Stimulated activated CD8-positive, alpha-beta memory T cell treated with anti-CD3 and anti-CD28 coated beads, Interleukin-15, amount 100 ng/mL, for 24 hours (primary cell): ENCODE data around the gene ZMYND8.
"Not testable (repeated sequence)": the region's sequence is repeated elsewhere in the genome, so short reads cannot be mapped to it uniquely, and the experiment has no call there.

ENCODE experiments used
- DNase-seq: peaks from one replicate; pipeline ENCODE4 v3.0.0-alpha.2; 2020; ENCODE audit warnings: low read depth

ZMYND8 gene

DNA sequence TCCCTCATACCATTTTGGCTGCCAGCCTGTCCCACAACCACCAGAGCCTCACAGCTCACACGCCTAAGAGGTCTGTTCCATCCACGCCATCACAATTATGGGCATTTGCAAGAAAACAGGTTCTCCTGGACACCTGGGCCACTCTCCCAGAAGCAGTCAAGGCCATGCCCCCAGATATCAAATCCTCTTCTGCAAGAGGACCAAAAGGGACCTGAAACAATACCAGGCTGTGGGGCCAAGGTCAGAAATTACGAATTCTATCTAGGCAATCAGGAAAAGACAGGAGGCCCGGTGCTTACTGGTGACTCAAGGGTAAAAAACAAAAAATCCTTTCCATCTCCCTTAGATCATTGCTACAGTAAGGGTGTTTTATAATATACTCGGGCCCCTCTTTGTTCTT is 69.8 kb downstream of the ZMYND8 start:
- DNase-seq: no peak

DNA sequence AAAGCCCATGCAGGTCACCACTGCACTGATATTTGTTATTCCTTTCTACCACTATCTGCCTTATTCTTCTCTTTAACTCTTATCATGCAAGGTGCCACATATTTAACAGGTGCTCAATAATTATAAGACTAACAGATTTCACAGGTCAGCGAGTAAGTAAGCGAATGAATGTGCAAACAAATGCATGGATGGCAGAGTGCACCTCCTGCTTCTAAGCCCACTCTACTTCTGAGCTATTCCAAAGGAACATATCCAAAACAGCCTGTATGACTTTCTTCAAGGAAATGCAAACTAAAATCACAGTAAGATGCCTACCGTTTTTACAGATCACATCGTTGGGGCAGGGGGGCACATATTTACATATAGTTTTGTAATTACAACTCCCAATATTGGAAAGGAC is 71.3 kb downstream of the ZMYND8 start:
- DNase-seq: no peak

DNA sequence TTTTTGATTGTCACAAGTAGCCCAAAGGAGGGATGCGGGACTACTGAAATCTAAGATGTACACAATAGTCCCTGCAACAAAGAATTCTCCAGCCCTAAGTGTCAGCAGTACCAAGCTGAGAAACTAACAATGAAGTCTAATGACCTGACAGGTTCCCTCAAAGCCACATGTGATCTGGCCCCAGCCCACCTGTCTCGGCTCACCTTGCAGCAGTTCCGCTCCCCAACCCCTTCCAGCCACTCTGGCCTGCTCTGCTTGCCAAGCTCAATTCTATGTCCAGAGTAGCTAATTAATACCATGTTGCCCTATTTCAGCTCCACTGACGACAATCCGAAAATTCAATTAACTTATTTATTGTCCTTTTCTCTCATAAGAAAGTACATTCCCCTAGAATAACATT is 72.1 kb downstream of the ZMYND8 start:
- DNase-seq: no peak

DNA sequence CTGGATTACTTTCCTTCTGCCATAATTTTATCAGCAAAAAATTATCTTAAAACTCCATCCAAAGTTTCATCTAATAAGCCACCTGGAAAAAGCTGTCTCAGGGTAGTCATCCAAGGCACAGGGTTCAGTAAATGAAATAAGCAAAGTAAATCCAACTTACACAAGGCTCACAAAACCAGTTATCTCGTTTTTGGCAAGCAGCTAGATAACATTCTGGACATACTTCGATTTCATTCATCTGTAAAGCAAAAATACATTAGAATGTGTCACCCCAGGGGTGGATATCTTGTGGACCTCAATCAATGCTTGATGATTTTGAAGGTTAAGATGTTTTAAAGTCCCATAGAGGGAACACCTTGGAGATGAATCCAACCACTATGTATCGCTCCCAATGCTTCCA is 73.1 kb downstream of the ZMYND8 start:
- DNase-seq: no peak

DNA sequence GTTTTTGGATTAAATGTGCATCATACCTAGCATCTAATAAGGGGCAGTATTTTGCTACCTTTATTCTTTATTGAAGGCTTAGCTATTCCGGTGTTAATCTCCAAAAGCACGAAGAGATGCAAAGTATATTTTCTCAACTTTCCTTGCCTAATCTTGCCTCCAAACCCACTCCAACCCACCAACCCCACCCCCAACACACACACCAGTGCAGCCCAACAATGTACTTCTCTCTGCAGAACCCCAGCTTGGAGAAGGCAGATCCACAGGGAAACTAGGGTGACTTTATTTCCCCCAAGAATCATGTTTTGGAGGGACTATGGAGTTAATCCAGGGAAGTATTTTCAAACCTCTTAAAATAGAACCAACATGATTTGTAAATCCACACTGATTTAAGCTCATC is 73.6 kb downstream of the ZMYND8 start:
- no peak for DNase-seq

DNA sequence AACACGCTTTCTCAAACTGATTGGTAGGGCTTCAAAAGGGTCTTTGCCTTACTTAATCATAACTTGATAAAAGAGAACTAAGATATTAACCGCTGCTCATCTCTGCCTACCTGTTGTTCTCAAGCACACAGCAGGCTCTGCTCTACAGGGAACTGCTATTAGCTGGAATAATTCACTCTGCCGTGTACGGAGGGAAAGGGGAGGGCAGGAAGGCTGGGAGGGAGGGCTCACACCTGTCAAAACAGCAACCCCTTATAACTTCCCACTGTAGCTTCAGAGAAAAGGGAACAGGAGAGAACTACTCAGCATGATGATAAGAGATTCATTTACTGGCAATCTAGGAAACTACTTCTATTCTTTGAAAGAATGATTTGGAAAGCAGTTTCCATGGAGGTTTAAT is 75.1 kb downstream of the ZMYND8 start:
- DNase-seq: no peak

DNA sequence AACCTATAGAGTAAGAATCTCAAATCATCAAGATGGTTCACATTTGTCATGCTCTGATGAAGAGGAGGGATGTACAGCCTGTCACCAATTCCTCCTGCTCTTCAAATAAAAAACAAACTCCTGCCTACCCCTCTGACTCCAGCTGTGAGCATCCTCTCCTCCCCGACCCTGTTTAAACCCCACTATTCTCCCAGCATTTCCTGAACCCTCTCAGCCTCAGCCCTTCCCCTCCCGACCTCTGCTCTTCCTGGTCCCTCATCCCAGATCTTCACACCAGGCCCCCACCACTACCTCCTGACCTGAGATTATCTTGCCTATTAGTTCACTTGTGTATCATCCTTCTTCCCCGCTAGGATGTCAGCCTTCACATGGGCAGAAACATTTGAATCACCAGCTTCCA is 75.8 kb downstream of the ZMYND8 start:
- no peak for DNase-seq

DNA sequence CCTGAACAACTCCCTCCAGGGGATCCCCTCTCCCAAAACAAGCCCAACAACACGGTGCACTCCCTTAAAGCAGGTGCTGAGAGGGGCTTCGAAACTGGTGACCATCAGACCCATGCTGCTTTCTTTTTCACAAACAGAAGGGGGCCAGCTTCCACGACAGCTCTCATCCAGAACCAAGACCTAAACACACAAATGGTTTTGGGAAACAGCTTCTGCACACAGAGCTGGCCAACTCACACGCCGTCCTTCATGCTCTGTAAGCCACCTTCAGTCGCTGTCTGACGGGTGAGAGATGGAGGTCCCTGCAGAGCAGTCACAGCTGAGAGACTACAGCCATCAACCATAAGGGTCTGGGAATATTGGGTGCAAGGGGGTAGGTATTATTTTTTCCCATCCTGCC is 76.3 kb downstream of the ZMYND8 start:
- DNase-seq: no peak

DNA sequence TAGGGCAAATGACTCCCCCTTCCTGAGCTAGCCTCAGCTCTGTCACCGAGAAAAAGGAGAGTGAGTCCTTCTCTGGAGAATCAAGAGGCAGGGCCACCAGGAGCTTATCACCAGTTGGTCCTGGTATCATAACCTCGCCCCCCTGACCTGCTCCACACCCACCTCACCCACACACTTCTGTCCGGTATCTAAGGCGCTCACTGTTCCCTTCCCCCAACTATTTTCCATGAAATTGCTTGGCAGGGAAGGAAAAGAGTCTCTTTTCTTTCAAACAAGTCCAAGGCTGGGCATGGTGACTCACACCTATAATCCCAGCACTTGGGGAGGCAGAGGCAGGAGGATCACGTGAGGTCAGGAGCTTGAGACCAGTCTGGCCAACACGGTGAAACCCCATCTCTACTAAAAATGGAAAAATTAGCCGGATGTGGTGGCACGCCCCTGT is 77.6 kb downstream of the ZMYND8 start:
- DNase-seq: no peak

DNA sequence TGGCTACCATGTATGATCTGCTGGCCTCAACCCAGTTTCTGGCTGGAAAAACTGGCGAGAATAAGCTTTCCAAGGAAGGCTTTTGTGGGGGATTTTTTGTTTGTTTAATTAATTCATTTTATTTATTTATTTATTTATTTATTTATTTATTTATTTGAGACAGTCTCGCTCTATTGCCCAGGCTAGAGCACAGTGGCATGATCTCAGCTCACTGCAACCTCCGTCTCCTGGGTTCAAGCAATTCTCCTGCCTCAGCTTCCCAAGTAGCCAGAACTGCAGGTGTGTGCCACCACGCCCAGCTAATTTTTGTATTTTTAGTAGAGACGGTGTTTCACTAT is 79.0 kb downstream of the ZMYND8 start:
- DNase-seq: not testable (repeated sequence)

DNA sequence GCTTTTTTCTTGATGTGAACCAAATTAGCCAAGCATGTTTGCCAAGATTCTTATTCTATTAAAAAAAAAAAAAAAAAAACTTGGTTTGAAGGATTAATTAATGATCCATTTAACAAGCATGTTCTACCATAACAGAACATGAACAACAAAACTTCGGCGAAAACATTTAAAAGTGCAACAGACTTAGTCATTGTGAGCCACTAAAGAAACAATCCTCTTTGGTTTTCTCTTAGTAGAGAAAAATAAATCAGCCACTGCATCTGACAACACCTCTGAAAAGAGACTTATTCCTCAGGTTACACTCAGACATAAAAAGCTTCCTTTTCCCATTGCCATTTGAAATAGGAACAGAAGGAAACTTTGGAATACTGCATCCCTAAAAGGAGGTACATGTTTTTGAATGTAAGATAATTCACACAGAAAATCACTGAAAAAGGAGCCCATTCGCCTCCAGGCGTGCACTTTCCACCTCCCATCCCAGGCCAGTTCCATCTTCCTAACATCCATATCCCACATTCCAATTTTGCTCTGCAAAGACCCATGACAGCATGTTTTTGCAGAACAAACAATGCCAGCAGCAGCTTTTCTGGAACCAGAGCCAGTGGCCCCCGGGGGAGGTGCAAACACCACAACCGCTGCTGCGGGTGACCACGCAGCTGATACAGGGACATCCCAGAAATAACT is 79.5 kb downstream of the ZMYND8 start:
- DNase-seq: no peak

DNA sequence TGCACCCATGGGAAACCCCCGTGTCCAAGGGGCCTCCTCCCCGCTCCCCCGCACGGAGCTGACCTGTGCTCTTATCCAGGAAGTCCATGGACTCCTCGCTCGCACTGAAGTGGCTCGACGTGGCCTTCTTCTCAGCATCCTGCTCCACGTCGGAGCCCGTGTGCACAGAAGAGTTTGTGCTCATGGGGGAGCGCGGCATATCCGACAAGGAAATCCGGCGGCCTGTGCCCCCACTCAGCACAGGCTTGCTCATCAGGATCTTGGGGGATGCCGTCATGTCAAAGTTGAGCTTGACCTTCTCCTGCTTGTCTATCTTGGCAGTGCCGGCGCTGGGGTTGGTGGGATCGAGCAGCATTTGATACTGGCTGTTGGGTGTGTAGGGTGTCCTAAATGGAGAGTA is 80.2 kb downstream of the ZMYND8 start:
- no peak for DNase-seq

DNA sequence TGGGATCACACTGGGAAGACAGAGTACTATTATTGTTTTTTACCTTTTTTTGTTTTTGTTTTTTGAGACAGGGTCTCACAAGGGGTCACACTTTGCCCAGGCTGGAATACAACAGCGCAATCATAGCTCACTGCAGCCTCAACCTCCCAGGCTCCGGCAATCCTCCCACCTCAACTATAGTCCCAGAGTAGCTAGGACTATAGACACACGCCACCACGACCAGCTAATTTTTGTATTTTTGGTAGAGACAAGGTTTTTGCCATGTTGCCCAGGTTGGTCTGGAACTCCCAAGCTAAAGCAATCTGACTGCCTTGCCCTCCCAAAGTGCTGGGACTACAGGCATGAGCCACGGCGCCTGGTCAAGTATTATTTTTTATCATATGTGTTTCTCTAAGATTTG is 81.0 kb downstream of the ZMYND8 start:
- DNase-seq: no peak

DNA sequence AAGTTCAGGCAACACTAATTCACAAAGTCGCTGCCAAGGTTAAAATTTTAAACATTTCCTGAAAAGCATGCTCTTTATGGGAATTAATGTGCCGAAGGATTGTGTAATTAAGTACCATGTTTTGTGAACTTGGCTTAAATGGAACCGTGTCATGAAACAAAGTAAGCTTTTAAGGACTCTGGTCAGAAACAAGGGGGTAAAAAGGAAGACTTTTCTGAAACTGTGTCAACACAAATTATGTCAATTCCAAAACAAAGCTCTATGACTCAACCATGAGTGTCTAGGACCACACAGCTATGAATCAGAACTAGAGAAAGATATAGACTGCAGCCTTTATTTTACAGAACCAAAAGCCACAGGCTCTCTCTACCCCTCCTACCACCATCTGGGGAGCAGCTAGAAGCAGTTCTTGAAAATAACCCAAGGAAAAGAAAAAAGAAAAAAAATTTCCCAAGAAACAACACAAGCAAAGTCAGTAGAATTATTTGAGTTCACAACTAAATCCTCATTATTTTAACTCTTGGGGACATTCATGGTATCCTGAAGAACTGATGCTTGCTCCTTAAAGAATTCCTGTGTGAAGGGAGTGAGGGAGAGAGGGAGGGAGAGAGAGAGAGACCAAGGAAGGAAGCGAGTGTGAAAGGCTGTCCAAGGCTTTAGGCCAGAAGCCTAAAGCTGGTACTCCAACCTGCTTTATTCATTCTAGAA is 81.9 kb downstream of the ZMYND8 start:
- DNase-seq: no peak

DNA sequence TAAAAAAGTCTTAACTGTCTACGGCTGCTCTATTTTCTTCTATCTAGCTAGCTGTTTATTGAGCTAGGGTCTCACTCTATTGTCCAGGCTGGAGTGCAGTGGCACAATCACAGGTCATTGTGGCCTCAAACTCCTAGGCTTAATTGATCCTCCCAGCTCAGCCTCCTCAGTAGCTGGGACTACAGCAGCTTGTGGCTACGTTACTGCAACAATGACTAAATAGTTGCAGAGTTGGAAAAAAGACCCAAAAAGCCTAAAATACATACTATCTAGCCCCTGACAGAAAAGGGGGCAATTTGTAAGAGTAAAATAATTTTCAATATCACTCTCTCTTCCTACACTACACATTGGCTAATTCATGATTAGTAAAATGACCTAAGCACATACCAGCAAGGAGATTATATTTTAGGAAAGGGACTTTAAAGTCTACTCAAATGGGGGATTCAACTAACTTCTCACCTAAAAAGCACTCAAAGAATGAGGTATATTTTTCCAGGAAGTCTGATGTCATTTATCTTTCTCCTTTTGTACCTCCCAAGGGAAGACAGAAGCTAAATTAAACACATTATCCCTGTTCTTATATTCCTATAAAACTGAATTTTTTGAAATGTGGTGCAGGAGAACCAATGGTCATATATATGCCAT is 82.8 kb downstream of the ZMYND8 start:
- no peak for DNase-seq

DNA sequence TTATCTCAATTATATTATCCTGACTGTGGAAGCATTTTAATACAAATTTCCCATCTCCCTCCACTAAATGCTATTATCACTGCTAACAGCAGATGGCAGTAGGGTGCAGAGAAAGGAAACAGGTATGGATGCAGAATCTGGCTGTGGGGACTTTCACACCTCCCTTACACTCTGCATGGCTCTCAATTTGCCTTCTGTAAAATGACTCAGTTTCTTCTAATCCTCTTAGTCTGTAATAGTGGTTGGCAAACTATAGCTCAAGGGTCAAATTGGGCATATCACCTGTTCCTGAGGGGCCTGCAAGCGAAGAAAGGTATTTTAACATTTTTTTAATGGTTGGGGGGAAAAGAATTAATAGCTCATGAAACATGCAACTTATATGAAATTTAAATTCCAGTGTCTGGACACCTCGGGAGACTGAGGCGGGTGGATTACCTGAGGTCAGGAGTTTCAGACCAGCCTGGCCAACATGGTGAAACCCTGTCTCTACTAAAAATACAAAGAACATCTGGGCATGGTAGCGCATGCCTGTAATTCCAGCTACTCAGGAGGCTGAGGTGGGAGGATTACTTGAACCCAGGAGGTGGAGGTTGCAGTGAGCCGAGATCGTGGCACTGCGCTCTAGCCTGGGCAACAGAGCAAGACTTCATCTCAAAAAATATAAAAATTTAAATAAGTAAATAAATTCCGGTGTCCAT is 83.5 kb downstream of the ZMYND8 start:
- DNase-seq: no peak

DNA sequence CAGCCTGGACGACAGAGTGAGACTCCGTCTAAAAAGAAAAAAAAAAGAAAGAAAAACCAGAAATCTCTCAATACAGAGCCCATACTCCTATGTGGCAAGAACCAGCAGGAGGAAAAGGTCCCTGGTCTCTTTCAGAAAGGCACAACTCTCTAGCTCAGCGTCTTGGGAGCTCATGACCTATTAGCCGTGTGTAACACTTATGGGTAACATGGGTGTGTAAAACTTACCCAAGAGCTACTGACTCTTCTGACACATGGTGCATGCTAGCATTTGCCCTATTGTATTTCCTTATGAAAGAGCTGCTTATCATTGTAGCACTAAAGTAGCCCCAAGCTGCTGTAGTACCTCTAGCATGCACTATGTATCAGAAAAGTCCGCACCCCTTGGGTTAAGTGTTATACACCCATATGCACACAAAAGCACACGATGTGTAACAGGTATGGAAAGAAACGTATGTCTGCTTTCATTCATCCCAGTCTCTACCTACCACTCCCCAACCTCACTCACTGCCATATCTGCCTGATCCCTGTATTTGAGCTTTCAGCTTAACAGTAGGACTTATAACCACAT is 85.4 kb downstream of the ZMYND8 start:
- DNase-seq: no peak

DNA sequence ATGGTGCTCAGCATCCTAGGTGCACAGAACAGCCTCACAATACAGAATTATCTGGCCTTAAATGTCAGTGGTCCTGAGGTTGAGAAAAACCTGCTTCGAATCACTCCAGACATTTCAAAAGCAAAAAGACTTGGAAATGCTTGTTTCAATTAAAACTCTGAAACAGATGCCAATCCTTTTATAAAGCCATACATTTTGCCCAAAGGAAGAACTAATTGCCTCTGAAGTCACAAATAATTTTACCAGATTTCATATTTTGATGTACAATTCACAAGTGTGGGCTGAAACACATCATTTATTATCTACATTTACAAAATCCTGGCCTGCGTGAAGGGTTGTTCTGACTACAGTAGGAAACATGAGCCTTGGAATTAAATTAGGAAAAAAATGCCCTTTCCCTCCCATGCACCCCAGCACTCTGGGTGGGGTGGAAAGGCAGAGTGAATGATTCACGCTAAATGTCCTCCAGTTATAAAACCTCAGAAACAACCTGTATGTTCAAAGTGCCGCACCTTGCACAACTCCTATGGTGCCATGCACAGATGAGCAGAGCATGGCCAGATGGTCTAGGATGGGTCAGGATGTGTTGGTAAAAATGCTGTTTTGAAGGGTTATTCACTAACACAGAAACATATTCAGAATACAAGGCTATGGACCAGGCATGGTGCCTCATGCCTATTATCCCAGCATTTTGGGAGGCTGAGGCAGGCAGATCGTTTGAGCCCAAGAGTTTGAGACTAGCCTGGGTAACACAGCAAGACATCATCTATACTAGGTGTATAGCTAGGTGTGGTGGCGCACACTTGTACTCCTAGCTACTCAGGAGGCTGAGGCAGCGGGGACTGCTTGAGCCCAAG is 87.0 kb downstream of the ZMYND8 start:
- DNase-seq: no peak

DNA sequence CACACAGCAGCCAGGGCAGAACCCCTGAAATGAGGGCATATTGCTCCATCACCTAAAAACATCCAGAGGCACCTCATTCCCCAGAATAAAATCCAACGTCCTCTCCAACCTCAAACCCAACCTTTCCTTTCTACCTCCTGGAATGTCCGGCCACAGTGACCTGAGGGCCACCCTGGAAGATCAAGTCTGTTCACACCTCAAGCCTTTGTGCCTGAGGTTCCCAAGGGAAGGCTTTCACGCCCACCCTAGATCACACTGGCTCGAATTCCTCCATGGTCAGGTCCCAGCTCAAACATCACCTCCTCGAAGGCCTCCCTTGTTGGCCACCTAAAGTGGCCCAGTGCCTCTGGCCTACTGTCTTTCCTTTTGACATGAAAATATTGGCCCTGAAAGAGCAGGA is 88.9 kb downstream of the ZMYND8 start:
- no peak for DNase-seq

DNA sequence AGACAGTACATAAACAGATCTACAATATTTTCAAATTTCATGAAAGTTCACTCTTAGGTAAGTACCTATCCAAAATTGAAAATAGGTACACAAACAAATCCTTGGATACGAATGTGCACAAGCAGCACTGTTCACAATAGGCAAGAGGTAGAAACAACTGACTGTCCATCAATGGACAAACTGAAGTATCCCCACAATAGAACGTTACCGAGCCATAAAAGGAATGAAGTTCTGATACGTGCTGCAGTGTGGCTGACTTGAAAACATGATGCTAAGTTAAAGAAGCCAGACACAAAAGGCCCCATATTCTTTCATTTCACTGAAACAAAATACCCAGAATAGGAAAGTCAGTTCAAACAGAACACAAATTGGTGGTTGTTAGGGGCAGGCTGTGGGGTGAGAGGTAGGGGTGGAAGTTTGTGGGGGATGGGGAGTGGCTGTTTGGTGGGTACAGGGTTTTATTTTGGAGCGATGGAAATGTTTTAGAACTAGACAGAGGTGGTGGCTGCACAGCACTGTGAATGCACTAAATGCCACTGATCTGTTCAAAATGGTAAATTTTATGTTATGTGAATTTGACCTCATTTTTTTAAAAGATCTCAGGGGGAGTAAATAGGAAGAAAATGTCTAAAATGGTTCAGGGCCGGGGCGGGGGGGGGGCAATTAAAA is 89.5 kb downstream of the ZMYND8 start:
- DNase-seq: no peak

DNA sequence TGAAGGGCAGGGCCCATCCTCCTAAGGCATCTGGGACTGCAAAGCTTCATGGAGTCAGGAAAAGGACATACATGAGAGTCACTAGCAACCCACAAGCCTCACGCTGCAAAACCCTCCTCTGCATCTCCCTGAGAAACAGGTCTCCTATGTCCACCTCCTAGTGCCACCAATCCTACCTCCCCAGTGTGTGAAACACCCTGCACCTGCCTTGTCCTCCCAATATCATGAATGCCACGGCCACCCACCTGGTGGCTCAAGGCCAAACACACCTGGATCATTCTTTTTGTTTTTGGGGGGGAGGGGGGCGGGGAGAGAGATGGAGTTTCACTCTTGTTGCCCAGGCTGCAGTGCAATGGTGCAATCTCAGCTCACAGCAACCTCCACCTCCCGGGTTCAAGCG is 90.5 kb downstream of the ZMYND8 start:
- no peak for DNase-seq
